Occipital lobe (tissue), 2 donors: ENCODE measurements around the gene CCDC177. TPM values are rescaled to one million over a fixed set of nuclear protein-coding genes. Genes with fewer than 3 reads are reported as not detected.

Experiments used
- DNase-seq: peaks from one replicate; lab custom pipeline; 2025; lab: John Stamatoyannopoulos, UW
- total RNA-seq: library from RNA; depleted of rRNA; stranded (reverse); fragments of >200 nt; gene quantifications from one replicate; pipeline ENCODE4 v1.2.3, GENCODE V29; 2014

CCDC177 gene
- total RNA-seq, 1 donor from 2014 or later = 6.9 TPM

- DNase-seq = no peak
These were observed 44.6 kb downstream of the CCDC177 start for GRCh38 chr14:69530095-69530494.

- DNase-seq = no peak
These were observed 45.1 kb downstream of the CCDC177 start for GRCh38 chr14:69529563-69529962.

- no peak for DNase-seq
These were observed 45.7 kb downstream of the CCDC177 start for GRCh38 chr14:69528930-69529329.

- no peak for DNase-seq
These were observed 46.5 kb downstream of the CCDC177 start for GRCh38 chr14:69528143-69528542.

GRCh38 chr14:69527635-69528034, 47.0 kb downstream of the CCDC177 start:
- DNase-seq = no peak

- DNase-seq = no peak
These were observed 48.8 kb downstream of the CCDC177 start for GRCh38 chr14:69525896-69526295.

GRCh38 chr14:69522026-69522425, 52.6 kb downstream of the CCDC177 start:
- no peak for DNase-seq

Other genes starting within 250 kb of the CCDC177 start
- gene ERH, start 176.6 kb downstream of the CCDC177 start, total RNA-seq = 89.1 TPM
- gene SLC39A9, start 176.2 kb downstream of the CCDC177 start, total RNA-seq = 120 TPM
- gene PLEKHD1, start 90.1 kb downstream of the CCDC177 start, total RNA-seq = 0.16 TPM
- 6.1 TPM for gene SUSD6, start 36.7 kb upstream of the CCDC177 start, total RNA-seq
- gene SRSF5, start 192.3 kb upstream of the CCDC177 start, total RNA-seq = 118 TPM
- not detected for gene SLC10A1, start 222.4 kb upstream of the CCDC177 start, total RNA-seq